ENCODE measurements around the gene PRKAR1B. TPM values are rescaled to one million over a fixed set of nuclear protein-coding genes. Genes with fewer than 3 reads are reported as not detected.

The PRKAR1B gene
- total RNA-seq, 1 donor from 2014 or later: 21.7 TPM

DNA sequence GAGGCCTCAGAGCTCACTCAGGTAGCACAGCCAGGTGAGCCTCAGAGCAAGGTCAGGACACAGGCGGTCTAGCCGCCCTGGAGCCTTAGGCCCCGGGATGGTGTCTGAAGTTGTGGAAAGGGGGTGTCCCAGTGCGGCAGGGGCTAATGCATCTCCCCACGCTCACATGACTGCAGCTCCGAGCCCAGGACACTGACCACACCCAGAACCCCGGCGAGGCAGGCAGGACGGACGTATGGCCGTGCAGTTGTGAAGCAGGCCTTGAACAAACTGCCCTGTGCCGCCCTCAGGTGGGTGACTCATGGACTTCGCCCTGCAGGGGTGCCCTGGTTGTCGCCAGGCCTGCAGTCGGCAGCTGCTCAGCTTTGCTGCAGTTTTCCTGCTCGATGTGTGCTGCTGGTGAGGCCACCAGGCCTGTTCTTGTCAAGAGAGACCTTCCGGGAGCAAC, 5.0 kb upstream of the PRKAR1B start:
- Mint-ChIP-seq H3K36me3 (ENCODE audit: low read depth, unreplicated experiment) (peaks cover 10% of the 10 kb centered on the region), H3K9me3 (ENCODE audit: unreplicated experiment) (no peaks in the 10 kb centered on the region), H3K4me1 (ENCODE audit: unreplicated experiment) (peaks cover 12% of the 10 kb centered on the region), H3K4me3 (ENCODE audit: unreplicated experiment) (no peak overlapping the region), H3K27ac (ENCODE audit: unreplicated experiment) (no peak overlapping the region), H3K27me3 (ENCODE audit: unreplicated experiment) (peaks cover 13% of the 10 kb centered on the region)
- TF ChIP-seq, protein P1, sequence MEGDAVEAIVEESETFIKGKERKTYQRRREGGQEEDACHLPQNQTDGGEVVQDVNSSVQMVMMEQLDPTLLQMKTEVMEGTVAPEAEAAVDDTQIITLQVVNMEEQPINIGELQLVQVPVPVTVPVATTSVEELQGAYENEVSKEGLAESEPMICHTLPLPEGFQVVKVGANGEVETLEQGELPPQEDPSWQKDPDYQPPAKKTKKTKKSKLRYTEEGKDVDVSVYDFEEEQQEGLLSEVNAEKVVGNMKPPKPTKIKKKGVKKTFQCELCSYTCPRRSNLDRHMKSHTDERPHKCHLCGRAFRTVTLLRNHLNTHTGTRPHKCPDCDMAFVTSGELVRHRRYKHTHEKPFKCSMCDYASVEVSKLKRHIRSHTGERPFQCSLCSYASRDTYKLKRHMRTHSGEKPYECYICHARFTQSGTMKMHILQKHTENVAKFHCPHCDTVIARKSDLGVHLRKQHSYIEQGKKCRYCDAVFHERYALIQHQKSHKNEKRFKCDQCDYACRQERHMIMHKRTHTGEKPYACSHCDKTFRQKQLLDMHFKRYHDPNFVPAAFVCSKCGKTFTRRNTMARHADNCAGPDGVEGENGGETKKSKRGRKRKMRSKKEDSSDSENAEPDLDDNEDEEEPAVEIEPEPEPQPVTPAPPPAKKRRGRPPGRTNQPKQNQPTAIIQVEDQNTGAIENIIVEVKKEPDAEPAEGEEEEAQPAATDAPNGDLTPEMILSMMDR (IDR thresholded peaks at IDR 0.05; ENCODE audit: unreplicated experiment): no peak
- DNase-seq (ENCODE audit: low spot score): peak; percentile 45

- TF ChIP-seq, protein P1 (IDR thresholded peaks at IDR 0.05; ENCODE audit: unreplicated experiment): no peak
- H3K4me1 Mint-ChIP-seq (ENCODE audit: unreplicated experiment): peaks cover 12% of the 10 kb centered on the region
- peaks cover 13% of the 10 kb centered on the region for H3K27me3 Mint-ChIP-seq (ENCODE audit: unreplicated experiment)
- H3K27ac Mint-ChIP-seq (ENCODE audit: unreplicated experiment): no peak overlapping the region
- H3K4me3 Mint-ChIP-seq (ENCODE audit: unreplicated experiment): no peak overlapping the region
- H3K36me3 Mint-ChIP-seq (ENCODE audit: low read depth, unreplicated experiment): peaks cover 10% of the 10 kb centered on the region
- no peaks in the 10 kb centered on the region for H3K9me3 Mint-ChIP-seq (ENCODE audit: unreplicated experiment)
- DNase-seq (ENCODE audit: low spot score): no peak
These were observed 4.5 kb upstream of the PRKAR1B start for GRCh38 chr7:731440-732085.

GRCh38 chr7:730501-731439, 3.7 kb upstream of the PRKAR1B start:
- Mint-ChIP-seq H3K9me3 (ENCODE audit: unreplicated experiment) (no peaks in the 10 kb centered on the region), H3K27ac (ENCODE audit: unreplicated experiment) (no peak overlapping the region), H3K4me1 (ENCODE audit: unreplicated experiment) (peaks cover 12% of the 10 kb centered on the region), H3K27me3 (ENCODE audit: unreplicated experiment) (peaks cover 14% of the 10 kb centered on the region), H3K36me3 (ENCODE audit: low read depth, unreplicated experiment) (peaks cover 12% of the 10 kb centered on the region), H3K4me3 (ENCODE audit: unreplicated experiment) (peak overlapping the region; percentile 25)
- TF ChIP-seq, protein P1 (IDR thresholded peaks at IDR 0.05; ENCODE audit: unreplicated experiment): no peak
- DNase-seq (ENCODE audit: low spot score): no peak

- no peak for DNase-seq (ENCODE audit: low spot score)
- no peaks in the 10 kb centered on the region for H3K9me3 Mint-ChIP-seq (ENCODE audit: unreplicated experiment)
- peaks cover 21% of the 10 kb centered on the region for H3K27me3 Mint-ChIP-seq (ENCODE audit: unreplicated experiment)
- H3K36me3 Mint-ChIP-seq (ENCODE audit: low read depth, unreplicated experiment): peaks cover 19% of the 10 kb centered on the region
- peak overlapping the region; percentile 45 for H3K27ac Mint-ChIP-seq (ENCODE audit: unreplicated experiment)
- peaks cover 12% of the 10 kb centered on the region for H3K4me1 Mint-ChIP-seq (ENCODE audit: unreplicated experiment)
- H3K4me3 Mint-ChIP-seq (ENCODE audit: unreplicated experiment): no peak overlapping the region
- TF ChIP-seq, protein P1 (IDR thresholded peaks at IDR 0.05; ENCODE audit: unreplicated experiment): no peak
These were observed 2.3 kb upstream of the PRKAR1B start for GRCh38 chr7:729140-730000.

Measured in endothelial cell (in vitro differentiated cells).